K562 (cell line): ENCODE data around the gene C1QTNF8. TPM values are rescaled to one million over a fixed set of nuclear protein-coding genes. Genes with fewer than 3 reads are reported as not detected.

Source experiments
- ATAC-seq: fragments of 200-7000 bp; cut with Tn5 transposase; 3 replicates; pipeline ENCODE4 v1.9.1; 2020; ENCODE audit warnings: moderate library complexity
- BruUV-seq: library from RNA; stranded (reverse); fragments of 400-500 nt; replicated peaks from 2 replicates; lab custom pipeline; 2021; lab: Mats Ljungman, UMichigan
- CTCF ChIA-PET: fragments of 300-600 bp; formaldehyde crosslinking; extraction: SDS; loops from one replicate; lab custom pipeline; 2021; ENCODE audit warnings: low intra/inter-chr PET ratio; lab: Yijun Ruan, JAX
- POLR2A ChIA-PET: fragments of 300-600, 350-650 bp; sonication (Branson Sonifier 250); formaldehyde crosslinking; extraction: SDS; loops from one replicate; lab custom pipeline; 2021; ENCODE audit warnings: antibody characterized with exemption, inconsistent platforms; lab: Yijun Ruan, JAX
- DNase-seq, 4 experiments: peaks; one replicate each; pipeline versions ENCODE4 v3.0.0 to v3.0.0-alpha.2; 2011 to 2018; ENCODE audit warnings: low spot score in 3 of 4, mixed read lengths in 3 of 4; ENCODE audit errors: extremely low read depth in 1 of 4
- FAIRE-seq: peaks from 2 replicates; lab custom pipeline; 2011; peaks lifted over from hg19 to GRCh38; lab: Jason Lieb, UNC
- H2AFZ ChIP-seq: 2 replicates; pipeline ENCODE4 v1.6.0; 2011; ENCODE audit warnings: low read depth, low read length, control low read depth, inconsistent platforms
- H3K27ac ChIP-seq: fragments of 200-600 bp; 3 replicates; pipeline ENCODE4 v1.8.0; 2011; ENCODE audit warnings: low read depth, mild to moderate bottlenecking, control low read depth, inconsistent platforms, low read length, moderate library complexity, mixed read lengths; ENCODE audit errors: extremely low read depth
- H3K27me3 ChIP-seq, 2 experiments: fragments of 300-600 bp in 1 of 2; 2 replicates in 1 of 2; 3 replicates in 1 of 2; pipeline versions ENCODE4 v1.6.0 to v1.8.0; 2011; ENCODE audit warnings: inconsistent platforms in 2 of 2, low read length in 2 of 2, mild to moderate bottlenecking in 1 of 2, mixed read lengths in 1 of 2, moderate library complexity in 1 of 2; ENCODE audit not compliant: control insufficient read depth in 2 of 2, insufficient read depth in 2 of 2
- H3K36me3 ChIP-seq: fragments of 300-600 bp; 3 replicates; pipeline ENCODE4 v1.8.0; 2011; ENCODE audit warnings: mild to moderate bottlenecking, low read length, inconsistent platforms; ENCODE audit not compliant: control insufficient read depth, insufficient read depth
- H3K4me1 ChIP-seq, 2 experiments: fragments of 200-600 bp in 1 of 2; replicated peaks in 1 of 2; 2 replicates in 1 of 2; 3 replicates in 1 of 2; pipeline versions ENCODE4 v1.5.1 to v1.8.0; 2011; ENCODE audit warnings: inconsistent platforms in 2 of 2, low read length in 2 of 2, mild to moderate bottlenecking in 1 of 2, mixed read lengths in 1 of 2, moderate library complexity in 1 of 2; ENCODE audit not compliant: control insufficient read depth in 2 of 2, insufficient read depth in 2 of 2
- H3K4me2 ChIP-seq: 2 replicates; pipeline ENCODE4 v1.6.1; 2011; ENCODE audit warnings: low read length, control low read depth, inconsistent platforms, mixed read lengths; ENCODE audit not compliant: insufficient read depth
- H3K4me3 ChIP-seq: fragments of 200-600 bp; sonication (generic), shearing (Covaris generic); 2 replicates; pipeline ENCODE4 v1.5.1; 2016; ENCODE audit warnings: control low read depth, inconsistent platforms
- H3K79me2 ChIP-seq: fragments of 200-600 bp; 3 replicates; pipeline ENCODE4 v1.8.0; 2011; ENCODE audit warnings: low read length, inconsistent platforms; ENCODE audit not compliant: control insufficient read depth, insufficient read depth
- H3K9ac ChIP-seq, 2 experiments: 2 replicates each; pipeline versions ENCODE4 v1.6.0 to v1.6.1; 2011; ENCODE audit warnings: low read depth in 2 of 2, low read length in 2 of 2, control low read depth in 1 of 2, inconsistent platforms in 1 of 2, mild to moderate bottlenecking in 1 of 2, mixed read lengths in 1 of 2; ENCODE audit not compliant: insufficient read depth in 1 of 2
- H3K9me1 ChIP-seq: one replicate; pipeline ENCODE4 v1.6.0; 2011; ENCODE audit warnings: inconsistent platforms, mild to moderate bottlenecking, low read length, moderate library complexity; ENCODE audit not compliant: control insufficient read depth, insufficient read depth
- H3K9me3 ChIP-seq: replicated peaks from 2 replicates; pipeline ENCODE4 v1.5.1; 2011; ENCODE audit warnings: low read depth, low read length, inconsistent platforms; ENCODE audit not compliant: control insufficient read depth, insufficient read depth
- H4K20me1 ChIP-seq: replicated peaks from 2 replicates; pipeline ENCODE4 v1.6.1; 2011; ENCODE audit warnings: low read length, inconsistent platforms, mixed read lengths; ENCODE audit not compliant: control insufficient read depth, insufficient read depth
- HIVEP1 ChIP-seq: fragments of 250-450 bp; sonication (Bioruptor Pico); IDR thresholded peaks from 2 replicates; pipeline ENCODE4 v1.4.0; 2020; ENCODE audit warnings: mild to moderate bottlenecking
- KLF1 ChIP-seq: fragments of 450-650 bp; IDR thresholded peaks from 2 replicates; pipeline ENCODE4 v1.6.1; 2016; ENCODE audit warnings: missing genetic modification characterization, missing compliant biosample characterization
- KLF16 ChIP-seq: IDR thresholded peaks from 2 replicates; pipeline ENCODE4 v1.6.1; 2016; ENCODE audit warnings: antibody characterized with exemption
- MCM3 ChIP-seq: fragments of 450-650 bp; IDR thresholded peaks from 2 replicates; pipeline ENCODE4 v1.6.1; 2016
- NCOA6 ChIP-seq: fragments of 450-650 bp; IDR thresholded peaks from 2 replicates; pipeline ENCODE4 v1.6.1; 2017; ENCODE audit warnings: mild to moderate bottlenecking
- RBM25 ChIP-seq: fragments of 200-400 bp; formaldehyde crosslinking; IDR thresholded peaks from 2 replicates; pipeline ENCODE4 v1.6.1; 2018; ENCODE audit warnings: low read length, low read depth, moderate library complexity; ENCODE audit not compliant: severe bottlenecking
- SAFB2 ChIP-seq: fragments of 200-400 bp; formaldehyde crosslinking; IDR thresholded peaks from 2 replicates; pipeline ENCODE4 v1.6.1; 2018; ENCODE audit warnings: borderline replicate concordance, low read length, low read depth, moderate library complexity; ENCODE audit not compliant: severe bottlenecking
- SIRT6 ChIP-seq: IDR thresholded peaks from one replicate; pipeline ENCODE4 v1.6.1; 2012; ENCODE audit warnings: low read depth, mild to moderate bottlenecking, control low read depth, inconsistent platforms, low read length, moderate library complexity
- TBL1XR1 ChIP-seq, 2 experiments: IDR thresholded peaks; 2 replicates each; pipeline ENCODE4 v1.6.1; 2012; ENCODE audit warnings: improper control_type of control experiment in 2 of 2, low read length in 2 of 2, mild to moderate bottlenecking in 1 of 2
- ZBTB1 ChIP-seq: sonication (generic); formaldehyde crosslinking; IDR thresholded peaks from 2 replicates; pipeline ENCODE4 v1.8.1; 2023; ENCODE audit warnings: missing genetic modification reagents, low read depth, mild to moderate bottlenecking, borderline replicate concordance
- ZBTB7A ChIP-seq: IDR thresholded peaks from 2 replicates; pipeline ENCODE4 v1.6.1; 2011; ENCODE audit warnings: low read depth, mild to moderate bottlenecking, low read length, moderate library complexity, borderline replicate concordance; ENCODE audit not compliant: control insufficient read depth
- ZNF445 ChIP-seq: fragments of 250-450 bp; sonication (Bioruptor Pico); IDR thresholded peaks from 2 replicates; pipeline ENCODE4 v1.4.0; 2020; ENCODE audit warnings: low read depth, mild to moderate bottlenecking, moderate library complexity
- ZNF830 ChIP-seq: fragments of 250-450 bp; sonication (Bioruptor Pico); IDR thresholded peaks from 2 replicates; pipeline ENCODE4 v1.5.0; 2021; ENCODE audit warnings: mild to moderate bottlenecking
- WGBS: fragments of 100-300 bp; shearing (Covaris generic); methylation state at CpG from one replicate; pipeline ENCODE4 v1.1.6; 2016; ENCODE audit warnings: low coverage, mixed read lengths; ENCODE audit not compliant: insufficient coverage; ENCODE audit errors: missing lambda C conversion rate; 5-methylcytosine and 5-hydroxymethylcytosine counted together
- in situ Hi-C: fragments of 300-500 bp; cut with MboI; formaldehyde crosslinking; loops from 4 replicates; pipeline ENCODE4 v1.15.0; 2018; ENCODE audit warnings: inconsistent platforms, mixed read lengths
- intact Hi-C: fragments of 100-400 bp; cut with micrococcal nuclease; formaldehyde crosslinking; loops from 2 replicates; pipeline ENCODE4 v1.14.2; 2022
- polyA plus RNA-seq, 8 experiments: library from polyadenylated mRNA; depleted of rRNA in 4 of 8; stranded (reverse) in 5 of 8; unstranded in 3 of 8; fragments of >200 nt; fragmentation: Nextera tagmentation in 2 of 8; fragmentation: Illumina TruSeq in 1 of 8; extraction: Ambion mirVana in 2 of 8; extraction: Trizol in 1 of 8; gene quantifications; 2 replicates each; pipeline versions ENCODE4 v1.2.1 to v1.2.3, GENCODE V29; 2011 to 2014; ENCODE audit warnings: inconsistent platforms in 1 of 8, missing spikeins in 1 of 8
- total RNA-seq, 7 experiments: library from RNA; depleted of rRNA in 6 of 7; stranded (reverse); fragments of >200 nt in 6 of 7; fragmentation: Illumina TruSeq in 2 of 7; extraction: Trizol in 2 of 7; gene quantifications; 2 replicates each; pipeline versions ENCODE4 v1.2.1 to v1.2.3, GENCODE V29; 2011 to 2021; ENCODE audit warnings: low replicate concordance in 1 of 7
- TF ChIP-seq, protein P1 (sequence below): fragments of 250-450 bp; sonication (Bioruptor Pico); IDR thresholded peaks from 2 replicates; pipeline ENCODE4 v1.5.0; 2021
- TF ChIP-seq, protein P2 (sequence below), 3 experiments: IDR thresholded peaks in 2 of 3; conservative IDR thresholded peaks in 1 of 3; 2 replicates each; pipeline ENCODE4 v1.5.1; 2011 to 2012; ENCODE audit warnings: low read length in 3 of 3, mild to moderate bottlenecking in 3 of 3, control low read depth in 2 of 3, improper control_type of control experiment in 1 of 3, inconsistent platforms in 1 of 3, low read depth in 1 of 3, mixed read lengths in 1 of 3, moderate library complexity in 1 of 3; ENCODE audit not compliant: insufficient read depth in 2 of 3
- TF ChIP-seq, protein P3 (sequence below): fragments of 450-650 bp; IDR thresholded peaks from 2 replicates; pipeline ENCODE4 v1.6.1; 2014; ENCODE audit warnings: low read depth, mild to moderate bottlenecking, moderate library complexity, borderline replicate concordance
- TF ChIP-seq, protein P4 (sequence below): fragments of 200-800 bp; sonication (Bioruptor generic); IDR thresholded peaks from 2 replicates; pipeline ENCODE4 v1.6.1; 2017; ENCODE audit warnings: missing genetic modification characterization, missing compliant biosample characterization

Gene C1QTNF8
- total and polyA plus RNA-seq, 9 of the 15 experiments (the other 6 are each of a cell fraction or from before 2014, with no cell fraction given) = not detected

DNA sequence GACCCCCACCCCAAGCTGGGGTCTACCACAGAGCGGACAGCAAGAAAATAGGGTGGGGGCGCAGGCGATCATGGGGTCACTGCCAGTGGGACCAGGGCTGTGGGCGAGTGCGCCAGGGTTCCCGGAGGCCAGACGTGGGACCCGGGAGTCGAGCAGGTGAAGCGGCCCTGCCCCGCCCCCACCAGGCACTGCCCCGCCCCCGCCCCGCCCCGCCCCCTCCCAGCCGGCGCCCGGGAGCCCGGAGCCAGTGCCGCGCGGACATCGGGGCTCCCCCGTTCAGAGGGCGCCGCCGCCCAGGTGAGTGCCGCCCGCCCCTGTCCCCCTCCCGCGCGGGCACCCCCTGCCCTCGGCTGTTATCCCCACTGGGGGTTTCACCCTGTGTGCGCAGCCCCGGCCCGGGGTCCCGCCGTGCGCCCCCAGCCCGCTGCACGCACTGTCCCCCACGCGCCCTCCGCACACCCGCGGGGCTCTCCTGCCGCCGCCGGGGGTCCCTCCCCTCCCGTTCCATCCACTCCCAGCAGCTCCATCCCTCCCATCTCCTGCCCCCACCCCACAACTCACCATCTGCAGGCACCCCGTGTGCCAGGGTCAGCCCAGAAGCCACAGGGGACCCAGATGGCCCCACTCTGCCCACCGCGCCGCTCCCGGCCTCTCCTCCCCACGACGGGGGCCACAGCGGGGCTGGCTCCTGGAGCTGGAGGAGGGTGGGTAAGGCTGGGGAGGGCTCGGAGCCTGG, 23.4 kb downstream of the C1QTNF8 start, which contains the start of gene SSTR5:
TSS of gene SSTR5 (plus strand) at position 222 of the 736 bp plus-strand sequence. CDS start 6,122 bp downstream, outside the sequence.
- 7% methylated on average over 12 of the region's 59 CpGs for WGBS
- FAIRE-seq = no peak
- CTCF ChIA-PET = no interaction called here
- BruUV-seq = no TSS peak
- Histone ChIP-seq H3K79me2 (no peaks in the 10 kb centered on the region), H3K27me3 (peaks cover 0 to 15% of the 10 kb centered on the region in 2 experiments; a peak in 2 of 5 replicates), H3K27ac (no peak within 1 kb of the TSS), H3K9me3 (no peaks in the 10 kb centered on the region), H2AFZ (no peak within 1 kb of the TSS), H4K20me1 (no peaks in the 10 kb centered on the region; the same call in 1 of the 2 replicates), H3K36me3 (no peaks in the 10 kb centered on the region), H3K9ac (no peak within 1 kb of the TSS), H3K4me1 (peaks cover 0 to 41% of the 10 kb centered on the region in 2 experiments; a peak in 1 of 5 replicates), H3K4me2 (no peak within 1 kb of the TSS), H3K4me3 (no peak within 1 kb of the TSS), H3K9me1 (no peaks in the 10 kb centered on the region)
- POLR2A ChIA-PET = interaction anchor here (0.6 to 0.7 kb wide), 3 partner anchors 132 to 1617 kb away, joined by 3 read pairs; no protein-coding TSS in a partner anchor
- peak; percentile 60; the same call in 2 of the 3 replicates for ATAC-seq
- TF ChIP-seq KLF1 (tag) = no peak
- TF ChIP-seq, protein P1, sequence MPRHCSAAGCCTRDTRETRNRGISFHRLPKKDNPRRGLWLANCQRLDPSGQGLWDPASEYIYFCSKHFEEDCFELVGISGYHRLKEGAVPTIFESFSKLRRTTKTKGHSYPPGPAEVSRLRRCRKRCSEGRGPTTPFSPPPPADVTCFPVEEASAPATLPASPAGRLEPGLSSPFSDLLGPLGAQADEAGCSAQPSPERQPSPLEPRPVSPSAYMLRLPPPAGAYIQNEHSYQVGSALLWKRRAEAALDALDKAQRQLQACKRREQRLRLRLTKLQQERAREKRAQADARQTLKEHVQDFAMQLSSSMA (CRISPR knock-in tag) = no peak
- TF ChIP-seq ZNF445 (CRISPR knock-in tag) = no peak
- TF ChIP-seq ZBTB7A = no peak
- TF ChIP-seq ZNF830 (CRISPR knock-in tag) = no peak
- TF ChIP-seq HIVEP1 (CRISPR knock-in tag) = no peak
- no peak for TF ChIP-seq RBM25
- no peak for TF ChIP-seq ZBTB1 (CRISPR knock-in tag)
- no peak for TF ChIP-seq NCOA6
- TF ChIP-seq, protein P2, sequence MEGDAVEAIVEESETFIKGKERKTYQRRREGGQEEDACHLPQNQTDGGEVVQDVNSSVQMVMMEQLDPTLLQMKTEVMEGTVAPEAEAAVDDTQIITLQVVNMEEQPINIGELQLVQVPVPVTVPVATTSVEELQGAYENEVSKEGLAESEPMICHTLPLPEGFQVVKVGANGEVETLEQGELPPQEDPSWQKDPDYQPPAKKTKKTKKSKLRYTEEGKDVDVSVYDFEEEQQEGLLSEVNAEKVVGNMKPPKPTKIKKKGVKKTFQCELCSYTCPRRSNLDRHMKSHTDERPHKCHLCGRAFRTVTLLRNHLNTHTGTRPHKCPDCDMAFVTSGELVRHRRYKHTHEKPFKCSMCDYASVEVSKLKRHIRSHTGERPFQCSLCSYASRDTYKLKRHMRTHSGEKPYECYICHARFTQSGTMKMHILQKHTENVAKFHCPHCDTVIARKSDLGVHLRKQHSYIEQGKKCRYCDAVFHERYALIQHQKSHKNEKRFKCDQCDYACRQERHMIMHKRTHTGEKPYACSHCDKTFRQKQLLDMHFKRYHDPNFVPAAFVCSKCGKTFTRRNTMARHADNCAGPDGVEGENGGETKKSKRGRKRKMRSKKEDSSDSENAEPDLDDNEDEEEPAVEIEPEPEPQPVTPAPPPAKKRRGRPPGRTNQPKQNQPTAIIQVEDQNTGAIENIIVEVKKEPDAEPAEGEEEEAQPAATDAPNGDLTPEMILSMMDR (IDR thresholded peaks at IDR 0.05 in 2 of 3, conservative IDR thresholded peaks at IDR 0.05 in 1 of 3; ENCODE audit: insufficient read depth in 2 of 3, low read depth in 1 of 3, low read length in 3 of 3) = no peak
- TF ChIP-seq MCM3 = no peak
- no peak for TF ChIP-seq SIRT6
- TF ChIP-seq, protein P3, sequence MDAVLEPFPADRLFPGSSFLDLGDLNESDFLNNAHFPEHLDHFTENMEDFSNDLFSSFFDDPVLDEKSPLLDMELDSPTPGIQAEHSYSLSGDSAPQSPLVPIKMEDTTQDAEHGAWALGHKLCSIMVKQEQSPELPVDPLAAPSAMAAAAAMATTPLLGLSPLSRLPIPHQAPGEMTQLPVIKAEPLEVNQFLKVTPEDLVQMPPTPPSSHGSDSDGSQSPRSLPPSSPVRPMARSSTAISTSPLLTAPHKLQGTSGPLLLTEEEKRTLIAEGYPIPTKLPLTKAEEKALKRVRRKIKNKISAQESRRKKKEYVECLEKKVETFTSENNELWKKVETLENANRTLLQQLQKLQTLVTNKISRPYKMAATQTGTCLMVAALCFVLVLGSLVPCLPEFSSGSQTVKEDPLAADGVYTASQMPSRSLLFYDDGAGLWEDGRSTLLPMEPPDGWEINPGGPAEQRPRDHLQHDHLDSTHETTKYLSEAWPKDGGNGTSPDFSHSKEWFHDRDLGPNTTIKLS = no peak
- TF ChIP-seq, protein P4, sequence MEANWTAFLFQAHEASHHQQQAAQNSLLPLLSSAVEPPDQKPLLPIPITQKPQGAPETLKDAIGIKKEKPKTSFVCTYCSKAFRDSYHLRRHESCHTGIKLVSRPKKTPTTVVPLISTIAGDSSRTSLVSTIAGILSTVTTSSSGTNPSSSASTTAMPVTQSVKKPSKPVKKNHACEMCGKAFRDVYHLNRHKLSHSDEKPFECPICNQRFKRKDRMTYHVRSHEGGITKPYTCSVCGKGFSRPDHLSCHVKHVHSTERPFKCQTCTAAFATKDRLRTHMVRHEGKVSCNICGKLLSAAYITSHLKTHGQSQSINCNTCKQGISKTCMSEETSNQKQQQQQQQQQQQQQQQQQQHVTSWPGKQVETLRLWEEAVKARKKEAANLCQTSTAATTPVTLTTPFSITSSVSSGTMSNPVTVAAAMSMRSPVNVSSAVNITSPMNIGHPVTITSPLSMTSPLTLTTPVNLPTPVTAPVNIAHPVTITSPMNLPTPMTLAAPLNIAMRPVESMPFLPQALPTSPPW (CRISPR knock-in tag) = no peak
- no peak for TF ChIP-seq KLF16
- TF ChIP-seq SAFB2 = no peak
- TF ChIP-seq TBL1XR1 (IDR thresholded peaks at IDR 0.05; ENCODE audit: low read length in 2 of 2) = no peak
- DNase-seq = peak in 3 of 4 experiments; percentile 52 to 76 (median 73)
- in situ Hi-C loops (no loop called here), intact Hi-C loops (no loop called here)
